Stimulated activated CD4-positive, alpha-beta T cell treated with anti-CD3 and anti-CD28 coated beads, Interleukin-4, amount 100 ng/mL, for 1 hour (primary cell): ENCODE results near the gene HSPB9.

ENCODE experiments used
- DNase-seq: peaks from one replicate; pipeline ENCODE4 v3.0.0-alpha.2; 2020

HSPB9 gene

GRCh38 chr17:42122371-42123303 lies at the start of gene HSPB9:
Gene HSPB9 (plus strand): TSS chr17:42122804. CDS start chr17:42122851, 47 bp downstream.
- no peak for DNase-seq

DNA sequence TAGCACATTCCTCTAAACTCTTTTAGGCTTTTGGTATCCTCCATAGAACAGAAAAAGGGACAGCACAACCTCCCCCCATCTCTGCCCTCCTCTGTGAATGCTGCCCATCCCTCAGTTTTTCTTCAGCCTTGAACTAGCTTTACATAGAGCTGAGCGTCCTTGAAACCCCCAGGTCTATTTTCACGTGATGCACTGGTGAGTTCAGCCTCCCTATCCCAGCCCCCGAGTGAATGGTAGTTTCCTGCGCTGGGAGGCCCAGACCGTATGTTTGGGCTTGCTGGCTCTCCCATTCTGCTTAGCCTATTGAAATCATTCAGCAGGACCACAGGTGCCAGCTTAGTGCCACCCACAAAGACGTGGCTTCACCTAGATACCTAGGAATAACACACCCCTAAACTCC lies 46.8 kb upstream of the HSPB9 start:
- no peak for DNase-seq

DNA sequence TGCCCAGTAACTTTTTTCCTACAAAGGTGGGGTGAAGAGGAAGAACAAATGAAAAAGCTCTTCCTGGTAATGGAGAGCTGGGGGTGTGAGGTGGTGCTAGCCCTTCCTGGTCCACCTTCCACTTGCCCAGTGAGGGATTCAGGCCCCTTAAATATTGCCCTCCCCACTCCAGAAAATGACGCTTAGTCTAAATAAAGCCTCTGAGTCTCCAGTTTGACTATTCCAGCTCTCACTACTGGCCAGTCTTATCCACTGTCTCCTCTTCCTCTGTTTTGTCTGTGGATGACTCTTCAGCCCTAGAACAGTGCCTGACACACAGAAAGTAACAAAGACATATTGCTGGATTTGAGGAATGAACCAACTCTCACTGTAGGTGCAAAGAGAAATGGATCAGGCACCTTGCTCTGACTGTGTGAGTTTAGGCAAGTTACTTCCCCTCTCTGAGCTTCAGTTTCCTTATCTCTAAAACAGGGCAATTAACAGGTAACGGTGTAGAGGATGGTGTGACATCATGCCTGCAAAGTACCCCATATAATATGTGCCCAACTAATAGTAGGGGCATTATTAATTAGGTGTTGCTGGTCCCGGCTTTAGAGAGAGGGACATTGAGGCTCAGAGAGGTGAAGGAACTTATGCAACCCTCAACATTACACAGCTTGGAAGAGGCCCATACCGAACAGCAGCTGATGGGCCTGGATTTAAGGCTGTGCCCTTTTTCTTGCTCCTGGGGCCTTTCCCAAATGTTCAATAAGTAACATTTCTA lies 45.6 kb upstream of the HSPB9 start:
- DNase-seq = no peak

DNA sequence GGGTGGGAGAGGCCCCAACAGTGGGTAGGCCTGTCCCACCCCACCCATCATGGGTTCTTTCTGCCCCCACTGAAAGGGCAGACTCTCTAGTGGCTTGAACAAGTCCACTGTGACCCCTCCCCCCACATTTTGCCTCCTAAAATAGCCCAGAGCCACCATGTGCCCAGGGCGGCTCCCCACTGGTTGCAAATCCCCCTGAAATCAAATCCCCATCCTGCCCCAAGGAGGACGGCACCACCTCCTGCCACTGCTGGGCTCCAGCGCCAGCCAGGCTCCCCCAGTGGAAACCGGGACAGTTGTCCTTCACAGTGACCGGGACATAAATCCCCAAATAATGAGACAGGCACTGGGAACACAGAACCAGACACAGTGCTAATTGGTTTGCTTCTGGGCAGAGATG lies 44.8 kb upstream of the HSPB9 start:
- no peak for DNase-seq

DNA sequence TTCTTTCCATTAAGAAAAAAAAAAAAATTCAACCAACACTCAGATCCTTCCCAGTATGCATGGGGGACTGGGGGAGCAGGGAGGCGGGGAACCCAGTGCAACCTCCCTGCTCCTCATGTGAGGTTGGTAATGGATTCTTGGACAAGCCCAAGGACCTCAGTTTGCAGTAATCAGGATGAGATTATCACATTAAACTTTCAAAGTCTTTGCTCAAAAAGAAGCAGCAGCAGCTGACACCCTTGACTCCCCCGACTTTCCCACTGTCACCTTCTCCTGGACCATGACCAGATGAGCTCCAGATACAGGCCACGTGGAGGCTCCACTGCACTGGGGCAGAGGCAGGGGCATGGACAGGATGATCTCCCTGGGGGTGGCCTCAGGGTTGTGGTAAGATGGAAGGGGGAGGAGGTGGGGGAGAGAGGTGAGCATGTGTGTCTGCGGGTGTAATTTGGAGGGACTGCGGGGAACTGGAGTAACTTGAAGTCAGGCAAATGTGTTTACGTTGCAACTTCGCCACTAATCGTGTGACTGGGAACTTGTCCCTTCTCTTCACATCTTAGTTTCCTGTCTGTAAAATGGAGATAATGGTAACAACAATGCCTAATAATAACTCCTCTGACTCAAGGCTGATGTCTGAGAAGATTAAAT lies 44.1 kb upstream of the HSPB9 start:
- no peak for DNase-seq

DNA sequence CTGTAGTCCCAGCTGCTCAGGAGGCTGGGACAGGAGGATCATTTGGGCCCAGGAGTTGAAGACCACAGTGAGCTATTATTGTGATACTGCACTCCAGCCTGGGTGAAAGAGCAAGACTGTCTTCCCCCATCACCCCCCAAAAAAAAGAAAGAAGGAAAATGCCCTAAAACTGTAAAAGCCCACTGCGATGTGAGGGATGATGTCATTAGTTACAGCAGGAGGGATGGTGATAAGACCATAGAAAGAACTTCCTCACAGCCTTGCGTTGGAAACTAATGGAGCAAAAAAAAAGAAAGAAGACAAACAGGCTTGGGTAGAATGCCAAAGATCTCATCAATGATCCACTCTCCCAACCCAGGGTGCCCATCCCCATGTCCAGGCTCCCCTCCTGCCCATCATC lies 43.1 kb upstream of the HSPB9 start:
- no peak for DNase-seq

DNA sequence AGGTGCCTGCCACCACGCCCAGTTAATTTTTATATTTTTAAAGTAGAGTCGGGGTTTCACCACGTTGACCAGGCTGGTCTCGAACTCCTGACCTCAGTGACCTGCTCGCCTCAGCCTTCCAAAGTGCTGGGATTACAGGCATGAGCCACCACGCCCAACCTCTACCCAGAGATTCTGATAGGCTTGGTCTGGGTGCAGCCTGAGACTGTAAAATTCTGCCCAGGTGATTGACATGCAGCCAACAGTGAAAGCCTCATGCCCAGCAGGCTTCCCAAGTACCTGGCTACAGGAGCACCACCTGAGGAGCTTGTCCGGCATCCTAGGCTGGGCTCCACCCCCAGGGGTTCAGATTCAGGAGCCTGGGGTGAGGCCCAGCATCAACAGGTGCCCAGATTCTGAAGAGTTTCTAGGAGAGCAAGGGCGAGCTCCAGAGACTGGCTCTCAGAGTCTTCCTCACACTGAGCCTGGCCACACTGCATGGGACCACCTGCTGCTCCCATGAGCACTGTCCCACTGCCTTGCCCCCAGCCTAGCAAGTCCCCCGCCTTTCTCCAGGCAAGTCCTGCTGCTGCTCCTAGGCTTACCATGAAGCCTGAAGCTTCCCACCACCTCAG lies 41.0 kb upstream of the HSPB9 start:
- DNase-seq = no peak

DNA sequence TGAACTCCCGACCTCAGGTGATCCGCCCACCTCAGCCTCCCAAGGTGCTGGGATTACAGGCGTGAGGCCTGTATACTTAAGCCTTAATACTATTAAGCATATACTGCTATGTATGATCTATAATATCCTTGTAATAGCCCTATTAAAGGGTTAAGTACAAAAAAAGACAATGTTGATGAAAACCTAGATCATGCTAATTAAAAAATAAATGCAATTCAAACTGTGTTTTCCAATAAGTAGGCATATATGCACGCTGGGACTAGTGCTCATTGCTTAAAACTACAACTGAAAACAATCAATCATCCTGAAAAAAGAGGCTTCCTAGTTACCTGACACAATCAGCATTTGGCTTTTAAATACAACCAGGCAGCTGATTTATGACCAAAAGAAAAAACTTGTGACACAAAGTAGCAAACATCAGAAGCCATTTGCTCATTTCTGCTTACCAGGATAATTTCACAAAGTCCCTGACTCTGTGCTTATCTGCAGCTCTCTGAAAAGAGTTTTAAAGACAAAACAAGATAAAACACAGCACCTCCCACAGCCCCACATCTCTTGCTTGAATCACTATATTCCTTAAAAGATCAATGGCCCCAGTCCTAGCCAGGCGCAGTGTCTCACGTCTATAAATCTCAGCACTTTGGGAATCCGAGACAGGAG lies 35.4 kb upstream of the HSPB9 start:
- no peak for DNase-seq

DNA sequence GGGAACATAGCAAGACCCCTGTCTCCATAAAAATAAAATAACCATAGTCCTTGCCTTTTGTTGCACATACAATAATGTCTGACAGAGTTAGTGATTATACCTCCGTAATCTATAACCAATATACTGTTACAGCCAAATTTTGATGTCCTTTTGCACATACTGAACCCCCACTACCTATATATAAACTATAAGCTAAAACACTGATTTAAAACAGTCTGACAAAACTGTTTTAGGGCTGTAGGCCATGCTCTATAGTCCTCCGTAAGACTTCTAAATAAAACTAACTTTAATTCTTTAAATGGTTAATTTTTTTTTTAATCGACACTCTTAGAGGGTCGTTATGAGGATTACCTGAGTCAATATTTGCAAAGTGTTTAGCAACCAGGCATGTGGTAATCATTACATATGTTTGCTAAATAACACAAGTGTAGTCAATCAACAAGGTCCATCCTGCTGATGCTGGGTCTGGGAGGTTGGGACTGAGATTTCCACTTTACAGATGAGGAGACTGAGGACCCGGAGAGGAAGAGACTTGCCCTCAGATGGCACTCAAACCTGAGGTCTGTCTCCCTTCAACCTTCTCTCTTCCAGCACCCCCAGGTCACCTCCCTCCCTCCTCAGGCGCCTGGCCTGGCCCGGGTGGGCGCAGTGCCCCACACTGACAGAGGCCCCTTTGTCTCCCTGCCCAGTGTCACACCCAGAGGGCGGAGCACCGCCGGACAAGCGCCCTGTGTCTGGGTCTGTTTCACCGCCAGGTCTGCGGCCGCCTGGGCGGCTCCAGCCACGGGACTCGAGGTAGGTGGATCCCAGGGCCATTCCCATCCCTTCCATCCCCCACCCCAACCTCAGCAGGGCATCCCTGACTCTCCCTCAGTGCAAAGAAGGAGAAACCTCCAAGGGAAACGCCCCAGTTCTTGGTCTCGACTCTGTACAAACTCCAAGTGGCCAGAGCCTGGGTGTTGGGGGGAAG lies 34.6 kb upstream of the HSPB9 start:
- DNase-seq = no peak

DNA sequence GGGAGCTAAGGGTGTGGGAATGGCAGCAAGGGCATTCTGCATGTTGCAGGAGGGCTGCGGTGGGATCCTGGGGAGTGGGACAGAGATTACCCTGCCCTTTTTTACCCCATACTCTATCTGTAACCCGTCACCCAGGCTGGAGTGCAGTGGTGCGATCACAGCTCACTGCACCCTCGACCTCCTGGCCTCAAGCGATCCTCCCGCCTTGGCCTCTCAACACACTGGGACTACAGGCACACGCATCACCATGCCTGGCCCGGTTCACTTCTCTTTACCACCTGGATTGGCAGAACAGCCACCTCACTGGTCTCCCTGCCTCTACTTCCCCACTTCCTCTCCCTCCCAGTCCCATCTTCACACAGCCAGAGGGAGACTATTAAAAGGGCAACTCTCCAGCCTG lies 33.9 kb upstream of the HSPB9 start:
- DNase-seq = no peak

GRCh38 chr17:42090964-42091790 lies 31.4 kb upstream of the HSPB9 start:
- no peak for DNase-seq

DNA sequence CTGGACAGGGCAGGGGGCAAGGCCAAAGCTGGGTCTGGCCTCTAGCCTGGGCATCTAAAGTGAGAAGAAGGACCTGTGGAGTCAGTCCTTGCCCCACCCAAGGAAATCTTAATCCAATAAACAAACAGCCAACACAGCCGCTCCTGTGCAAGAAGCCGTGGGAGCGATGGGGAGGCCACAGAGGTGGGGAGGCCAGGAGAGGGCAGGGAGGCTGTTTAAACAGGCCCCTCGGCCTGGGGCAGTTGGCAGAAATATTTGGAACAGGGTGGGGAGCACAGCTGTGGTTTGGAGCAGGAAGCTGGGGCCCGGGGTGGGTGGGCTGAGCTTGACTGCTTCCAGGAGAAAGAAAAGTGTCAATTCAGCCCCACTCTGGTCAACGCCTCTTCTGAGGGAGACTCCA lies 29.7 kb upstream of the HSPB9 start:
- no peak for DNase-seq

DNA sequence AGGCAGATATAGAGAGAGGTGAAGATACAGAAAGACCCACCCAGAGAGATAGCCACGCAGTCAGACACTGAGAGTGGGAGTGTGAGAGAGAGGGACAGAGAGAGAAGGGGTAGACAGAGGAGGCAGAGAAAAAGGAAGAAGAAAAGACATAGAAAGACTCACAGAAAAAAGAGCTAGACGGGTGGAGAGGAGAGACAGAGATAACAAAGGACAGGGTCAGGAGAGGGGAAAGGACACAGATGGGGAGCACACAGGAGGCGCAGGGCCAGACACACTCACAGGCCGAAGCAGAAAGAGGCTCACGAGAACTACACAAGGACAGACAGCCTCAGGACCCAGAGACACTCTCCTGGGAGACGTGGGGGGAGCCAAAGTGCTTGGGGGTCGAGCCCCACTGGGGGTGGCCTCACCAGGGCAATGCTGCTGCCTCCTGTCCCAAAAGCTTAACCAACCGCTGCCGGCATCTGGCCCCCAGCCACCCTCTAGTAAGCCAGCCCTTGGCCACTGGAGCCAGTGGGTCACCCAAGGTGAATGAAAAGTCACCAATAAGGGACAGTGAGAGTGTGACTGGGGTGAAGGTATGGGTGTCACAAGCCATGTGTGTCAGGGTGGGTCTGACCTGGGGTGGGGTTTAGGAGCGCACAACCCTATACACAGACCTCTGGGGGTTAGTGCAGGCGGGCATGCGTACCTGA lies 28.1 kb upstream of the HSPB9 start:
- no peak for DNase-seq

- no peak for DNase-seq
These were observed 26.1 kb upstream of the HSPB9 start for GRCh38 chr17:42096360-42097111.

DNA sequence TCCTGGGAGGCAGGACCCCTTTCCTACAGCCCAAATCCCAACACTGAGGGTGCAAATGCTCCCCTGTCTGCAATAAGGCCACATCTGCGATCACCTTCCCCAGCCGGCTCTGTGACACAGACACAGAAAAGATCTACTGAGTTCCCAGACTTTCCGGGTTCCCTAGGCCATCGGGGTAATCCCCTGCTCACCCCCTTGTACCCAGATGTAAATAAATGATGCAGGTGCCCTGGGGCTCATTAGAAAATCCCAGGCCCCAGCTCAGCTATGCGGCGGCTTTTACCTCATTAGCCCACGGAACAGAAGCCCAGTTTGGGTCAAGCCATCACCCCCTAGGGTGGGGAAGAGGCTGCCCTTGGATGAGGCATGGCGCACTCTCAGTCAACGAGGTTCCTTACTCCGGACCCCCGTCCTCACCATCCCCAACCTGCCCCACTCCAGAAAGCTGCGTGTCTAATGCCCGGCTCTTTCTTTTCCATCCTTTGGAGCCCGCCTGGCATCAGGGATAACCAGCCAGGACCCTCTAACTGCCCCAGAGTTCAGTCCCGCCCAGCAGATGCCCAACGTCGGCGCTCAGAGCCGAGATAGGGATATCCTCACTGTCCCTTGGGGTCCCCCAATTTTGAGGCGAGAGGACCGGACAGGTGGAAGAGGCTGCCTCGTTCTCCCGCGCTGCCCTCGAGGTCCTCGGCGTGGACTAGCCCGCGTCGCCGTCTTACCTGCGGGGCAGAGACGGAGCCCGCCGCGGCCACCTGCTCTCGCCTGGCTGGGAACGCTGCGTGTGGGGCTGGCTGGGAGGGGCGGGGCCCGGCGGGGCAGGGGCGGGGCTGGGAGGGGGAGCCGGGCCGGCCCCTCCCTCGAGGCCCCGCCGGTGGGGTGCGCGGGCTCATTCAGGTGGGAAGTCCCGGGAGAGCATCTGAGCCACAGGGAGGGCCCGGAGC lies 24.6 kb upstream of the HSPB9 start, which contains the start of gene ZNF385C:
Gene ZNF385C (minus strand): TSS at position 783 of the 941 bp plus-strand sequence. CDS start 35,417 bp downstream, outside the sequence.
- DNase-seq = peak; percentile 66

DNA sequence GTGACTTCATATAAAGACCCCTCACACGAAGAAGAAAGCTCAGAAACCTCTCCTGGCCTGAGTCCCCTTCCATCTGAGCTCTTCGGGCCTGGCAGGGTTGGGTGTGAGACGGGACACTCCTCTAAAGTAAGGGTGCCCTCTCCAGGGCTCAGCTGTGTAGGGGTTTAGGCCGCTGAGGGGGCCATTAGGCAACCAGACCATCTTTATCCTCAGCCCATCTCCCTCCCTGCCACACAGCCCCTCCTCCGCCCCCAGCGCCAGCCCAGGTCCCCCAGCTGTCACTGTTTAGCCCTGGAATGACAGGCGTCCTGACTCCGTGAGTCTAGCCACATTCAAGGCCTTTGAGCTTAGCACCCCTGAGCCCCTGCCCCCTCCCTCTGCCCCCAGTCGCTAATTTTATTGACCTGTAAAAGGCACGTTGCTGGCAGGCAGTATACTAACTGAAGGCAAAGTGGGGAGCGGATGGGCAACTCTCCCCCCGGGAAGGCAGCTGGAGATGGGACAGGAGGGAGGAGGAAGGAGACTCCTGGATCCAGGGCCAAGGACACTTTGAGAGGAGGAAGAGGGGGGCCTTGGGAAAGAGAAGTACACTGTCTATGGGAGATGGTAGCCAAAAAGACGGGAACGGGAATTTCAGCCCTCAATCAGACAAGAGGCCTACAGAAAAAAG lies 23.7 kb upstream of the HSPB9 start:
- DNase-seq = no peak
